ENCODE measurements around the gene SNU13. TPM values are rescaled to one million over a fixed set of nuclear protein-coding genes. Genes with fewer than 3 reads are reported as not detected.

Gene SNU13
- total and polyA plus RNA-seq, 2 of the 4 experiments (the other 2 are of a cell fraction) = 122 to 185 TPM

DNA sequence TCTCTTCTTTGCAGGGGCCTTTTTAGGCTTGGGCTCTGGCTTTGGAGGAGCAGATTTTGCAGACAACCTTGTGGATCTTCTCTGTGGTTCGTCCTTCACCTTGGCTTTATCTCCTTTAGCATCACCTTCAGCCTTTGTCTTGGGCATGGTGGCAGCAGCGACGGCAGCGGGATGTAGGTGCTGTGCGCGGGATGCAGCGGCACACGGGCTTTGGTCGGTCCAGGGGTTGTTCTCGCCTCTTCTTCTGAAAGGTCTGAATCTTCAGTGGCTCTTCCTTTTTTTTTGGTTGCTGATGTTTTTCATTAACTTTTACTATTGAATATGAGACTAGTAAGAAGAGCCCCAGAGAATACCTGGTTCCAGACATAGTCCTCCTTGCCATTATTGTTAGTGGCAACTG is 20.7 kb upstream of the SNU13 start:
- 80% methylated on average over 3 of the region's 10 CpGs; no CpG with 5 or more reads in 1 of the 2 experiments for WGBS, 2 experiments (ENCODE audit: extremely low coverage in 2 of 2, insufficient read length in 1 of 2)
- H3K14ac ChIP-seq (replicated peaks; ENCODE audit: low read depth, low read length) = no peak overlapping the region
- intact Hi-C loops (cut with micrococcal nuclease) (no loop called here), dilution Hi-C loops (cut with HindIII; ENCODE audit: low sequenced_read_pairs, unreplicated experiment) (no loop called here), in situ Hi-C loops (cut with MboI; ENCODE audit: low sequenced_read_pairs) (no loop called here)
- no peaks in the 10 kb centered on the region for H3K79me1 ChIP-seq (ENCODE audit: low read depth in 1 of 2, low read length in 2 of 2)
- peaks cover 20% of the 10 kb centered on the region for H3K27me3 ChIP-seq (ENCODE audit: control insufficient read depth, insufficient read depth, low read length)
- no peak overlapping the region for H2AFZ ChIP-seq (replicated peaks; ENCODE audit: low read length, poor library complexity)
- H2BK20ac ChIP-seq (ENCODE audit: low read depth, low read length) = no peak overlapping the region
- TF ChIP-seq, protein P1, sequence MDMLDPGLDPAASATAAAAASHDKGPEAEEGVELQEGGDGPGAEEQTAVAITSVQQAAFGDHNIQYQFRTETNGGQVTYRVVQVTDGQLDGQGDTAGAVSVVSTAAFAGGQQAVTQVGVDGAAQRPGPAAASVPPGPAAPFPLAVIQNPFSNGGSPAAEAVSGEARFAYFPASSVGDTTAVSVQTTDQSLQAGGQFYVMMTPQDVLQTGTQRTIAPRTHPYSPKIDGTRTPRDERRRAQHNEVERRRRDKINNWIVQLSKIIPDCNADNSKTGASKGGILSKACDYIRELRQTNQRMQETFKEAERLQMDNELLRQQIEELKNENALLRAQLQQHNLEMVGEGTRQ (IDR thresholded peaks at IDR 0.05; ENCODE audit: low read depth, low read length) = no peak
- no peak for TF ChIP-seq CEBPB (IDR thresholded peaks at IDR 0.05; ENCODE audit: low read depth, low read length)
- TF ChIP-seq BHLHE40 (IDR thresholded peaks at IDR 0.05; ENCODE audit: low read depth, low read length) = no peak
- TF ChIP-seq RFX5 (IDR thresholded peaks at IDR 0.05; ENCODE audit: low read depth, low read length) = no peak
- TF ChIP-seq FOS (IDR thresholded peaks at IDR 0.05; ENCODE audit: low read depth, low read length) = no peak
- no peak for TF ChIP-seq POLR2A (IDR thresholded peaks at IDR 0.05; ENCODE audit: low read depth, low read length)
- no peak for TF ChIP-seq NFE2L2 (IDR thresholded peaks at IDR 0.05; ENCODE audit: low read depth, low read length)
- no peak for TF ChIP-seq CHD1 (IDR thresholded peaks at IDR 0.05; ENCODE audit: low read depth, low read length)
- TF ChIP-seq, protein P2, sequence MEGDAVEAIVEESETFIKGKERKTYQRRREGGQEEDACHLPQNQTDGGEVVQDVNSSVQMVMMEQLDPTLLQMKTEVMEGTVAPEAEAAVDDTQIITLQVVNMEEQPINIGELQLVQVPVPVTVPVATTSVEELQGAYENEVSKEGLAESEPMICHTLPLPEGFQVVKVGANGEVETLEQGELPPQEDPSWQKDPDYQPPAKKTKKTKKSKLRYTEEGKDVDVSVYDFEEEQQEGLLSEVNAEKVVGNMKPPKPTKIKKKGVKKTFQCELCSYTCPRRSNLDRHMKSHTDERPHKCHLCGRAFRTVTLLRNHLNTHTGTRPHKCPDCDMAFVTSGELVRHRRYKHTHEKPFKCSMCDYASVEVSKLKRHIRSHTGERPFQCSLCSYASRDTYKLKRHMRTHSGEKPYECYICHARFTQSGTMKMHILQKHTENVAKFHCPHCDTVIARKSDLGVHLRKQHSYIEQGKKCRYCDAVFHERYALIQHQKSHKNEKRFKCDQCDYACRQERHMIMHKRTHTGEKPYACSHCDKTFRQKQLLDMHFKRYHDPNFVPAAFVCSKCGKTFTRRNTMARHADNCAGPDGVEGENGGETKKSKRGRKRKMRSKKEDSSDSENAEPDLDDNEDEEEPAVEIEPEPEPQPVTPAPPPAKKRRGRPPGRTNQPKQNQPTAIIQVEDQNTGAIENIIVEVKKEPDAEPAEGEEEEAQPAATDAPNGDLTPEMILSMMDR (conservative IDR thresholded peaks at IDR 0.05; ENCODE audit: low read depth, low read length) = no peak
- no peak for TF ChIP-seq RCOR1 (IDR thresholded peaks at IDR 0.05; ENCODE audit: insufficient replicate concordance, low read length)
- TF ChIP-seq MXI1 (IDR thresholded peaks at IDR 0.05; ENCODE audit: borderline replicate concordance, low read depth, low read length) = no peak
- TF ChIP-seq MAZ (IDR thresholded peaks at IDR 0.05; ENCODE audit: borderline replicate concordance, low read depth, low read length) = no peak
- H2BK5ac ChIP-seq (ENCODE audit: low read depth, low read length, poor library complexity, severe bottlenecking) = no peak overlapping the region
- H3K9me1 ChIP-seq (ENCODE audit: insufficient read depth, low read length) = no peaks in the 10 kb centered on the region
- no TSS peak for BruUV-seq (replicated peaks)
- POLR2A ChIA-PET (ENCODE audit: unreplicated experiment) = no interaction called here
- no peak overlapping the region for H3K56ac ChIP-seq (ENCODE audit: extremely low read depth, insufficient read depth, low read length)
- H3K23ac ChIP-seq (ENCODE audit: low read depth, low read length) = no peak overlapping the region
- CTCF ChIA-PET = no interaction called here
- no peak overlapping the region for H2AK5ac ChIP-seq (ENCODE audit: low read depth, low read length)
- no peak overlapping the region for H2AK9ac ChIP-seq (replicated peaks; ENCODE audit: low read depth, low read length, poor library complexity)
- H4K5ac ChIP-seq (ENCODE audit: low read depth, low read length) = no peak overlapping the region
- ATAC-seq (ENCODE audit: low read depth) (no peak), DNase-seq (no peak)
- H3K4me2 ChIP-seq (ENCODE audit: low read depth, low read length) = no peak overlapping the region
- no peak overlapping the region for H2BK15ac ChIP-seq (ENCODE audit: low read depth, low read length)
- H3K36me3 ChIP-seq (ENCODE audit: control insufficient read depth, insufficient read depth, low read length) = no peaks in the 10 kb centered on the region
- no peaks in the 10 kb centered on the region for H4K20me1 ChIP-seq (ENCODE audit: insufficient read depth, low read length)
- no peak overlapping the region for H3K4ac ChIP-seq (ENCODE audit: low read depth, low read length)
- no peaks in the 10 kb centered on the region for H3K9me3 ChIP-seq (ENCODE audit: control insufficient read depth, insufficient read depth, low read length)
- no peak overlapping the region for H3K18ac ChIP-seq (ENCODE audit: low read depth, low read length)
- H3K4me1 ChIP-seq (ENCODE audit: control insufficient read depth, insufficient read depth, low read length) = no peaks in the 10 kb centered on the region
- H3K9ac ChIP-seq (ENCODE audit: low read depth, low read length) = no peak overlapping the region
- no peak overlapping the region for H4K91ac ChIP-seq (ENCODE audit: insufficient read depth, low read depth, low read length)
- no peak overlapping the region for H4K8ac ChIP-seq (ENCODE audit: low read depth in 2 of 2, low read length in 2 of 2)
- no peak overlapping the region for H2BK120ac ChIP-seq (ENCODE audit: low read depth, low read length)
- H3K4me3 ChIP-seq (ENCODE audit: insufficient read depth, low read depth, low read length) = no peak overlapping the region
- H3K27ac ChIP-seq (ENCODE audit: insufficient read depth, low read length) = no peak overlapping the region

All from IMR-90 (cell line).